Kasumi-1 (cell line): ENCODE data around the gene ZNF513.
A peak's percentile ranks its signal among the peaks of the same experiment; 100 is the strongest.
"Not testable (repeated sequence)": the region's sequence is repeated elsewhere in the genome, so short reads cannot be mapped to it uniquely, and the experiment has no call there.

Experiments used
- DNase-seq, 2 experiments: peaks; one replicate each; lab custom pipeline; 2025; lab: John Stamatoyannopoulos, UW

The ZNF513 gene, protein sequence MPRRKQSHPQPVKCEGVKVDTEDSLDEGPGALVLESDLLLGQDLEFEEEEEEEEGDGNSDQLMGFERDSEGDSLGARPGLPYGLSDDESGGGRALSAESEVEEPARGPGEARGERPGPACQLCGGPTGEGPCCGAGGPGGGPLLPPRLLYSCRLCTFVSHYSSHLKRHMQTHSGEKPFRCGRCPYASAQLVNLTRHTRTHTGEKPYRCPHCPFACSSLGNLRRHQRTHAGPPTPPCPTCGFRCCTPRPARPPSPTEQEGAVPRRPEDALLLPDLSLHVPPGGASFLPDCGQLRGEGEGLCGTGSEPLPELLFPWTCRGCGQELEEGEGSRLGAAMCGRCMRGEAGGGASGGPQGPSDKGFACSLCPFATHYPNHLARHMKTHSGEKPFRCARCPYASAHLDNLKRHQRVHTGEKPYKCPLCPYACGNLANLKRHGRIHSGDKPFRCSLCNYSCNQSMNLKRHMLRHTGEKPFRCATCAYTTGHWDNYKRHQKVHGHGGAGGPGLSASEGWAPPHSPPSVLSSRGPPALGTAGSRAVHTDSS

DNA sequence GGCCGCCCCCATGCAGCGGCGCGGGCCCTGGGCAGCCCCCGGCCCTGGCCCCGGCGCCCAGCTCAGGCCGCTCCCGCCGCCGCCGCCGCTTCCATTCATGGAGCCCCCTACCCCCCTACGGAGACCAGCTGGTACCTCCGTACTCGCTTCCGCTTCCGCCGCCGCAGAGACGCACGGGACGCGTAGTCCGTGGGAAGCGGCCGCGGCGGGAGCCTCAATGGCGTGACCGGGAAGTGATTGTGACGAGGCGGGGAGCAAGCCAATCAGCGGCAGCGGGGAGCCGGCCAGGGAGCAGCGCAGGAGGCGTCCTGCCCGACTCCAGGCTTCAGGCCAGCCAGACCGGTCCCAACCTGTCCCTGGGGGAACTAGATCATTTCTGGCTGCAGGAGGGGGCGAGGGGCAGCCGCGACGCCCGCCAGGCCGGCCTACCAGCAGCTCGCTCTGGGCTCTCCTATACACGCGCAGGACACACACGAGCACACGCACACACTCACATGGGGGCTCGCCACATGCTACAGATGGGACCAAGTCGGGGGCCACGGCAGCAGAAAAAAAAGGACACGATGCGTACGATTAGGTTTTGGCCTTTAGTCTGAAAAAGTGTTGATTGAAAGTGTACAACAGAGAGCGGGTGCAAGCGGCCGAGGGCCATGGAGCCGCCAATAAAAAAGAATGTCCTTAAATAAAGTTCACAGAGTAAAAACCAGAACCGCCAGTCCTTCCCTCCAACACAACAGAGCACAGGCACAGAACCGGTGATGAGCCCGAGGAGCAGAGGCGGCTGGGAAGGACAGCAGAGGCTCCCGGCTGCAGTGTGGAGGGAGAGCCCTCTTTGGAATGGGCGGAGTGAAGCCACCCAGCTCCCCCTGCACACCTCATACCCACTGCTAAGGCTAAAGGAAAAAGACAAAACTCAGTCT is at the start of gene ZNF513:
Gene ZNF513 (minus strand): TSS at position 109 of the 920 bp plus-strand sequence. CDS start 208 bp downstream, outside the sequence.
- DNase-seq: peak; percentile 82 to 88

DNA sequence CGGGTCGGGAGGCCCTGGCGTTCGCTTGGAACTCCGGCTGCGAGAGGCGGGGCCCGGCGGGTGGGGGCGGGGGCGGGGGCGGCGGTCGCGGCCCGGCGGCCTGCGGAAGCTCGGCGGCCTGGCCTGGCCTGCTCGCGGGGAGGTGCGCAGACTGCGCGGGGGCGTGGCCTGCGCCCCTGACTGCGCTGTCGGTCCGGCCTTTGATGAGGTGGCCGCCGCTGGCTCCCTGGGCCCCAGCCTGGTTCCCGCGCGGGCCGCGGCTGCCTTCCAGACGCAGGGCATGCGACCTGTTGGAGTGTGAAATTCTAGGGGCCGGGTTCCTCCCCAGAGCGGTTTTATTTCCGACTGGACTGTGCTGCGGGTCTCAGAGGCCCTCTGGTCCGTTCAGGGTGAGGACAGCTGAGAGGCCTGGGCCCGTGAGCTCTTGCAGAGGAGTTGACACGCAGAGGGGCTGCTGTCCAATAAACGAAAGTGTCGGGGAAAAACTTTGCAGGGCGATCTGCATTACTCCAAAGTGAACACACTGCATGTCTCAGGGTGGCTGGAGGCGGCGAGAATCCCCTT is 48.5 kb upstream of the ZNF513 start:
- DNase-seq: peak; percentile 56 to 66

DNA sequence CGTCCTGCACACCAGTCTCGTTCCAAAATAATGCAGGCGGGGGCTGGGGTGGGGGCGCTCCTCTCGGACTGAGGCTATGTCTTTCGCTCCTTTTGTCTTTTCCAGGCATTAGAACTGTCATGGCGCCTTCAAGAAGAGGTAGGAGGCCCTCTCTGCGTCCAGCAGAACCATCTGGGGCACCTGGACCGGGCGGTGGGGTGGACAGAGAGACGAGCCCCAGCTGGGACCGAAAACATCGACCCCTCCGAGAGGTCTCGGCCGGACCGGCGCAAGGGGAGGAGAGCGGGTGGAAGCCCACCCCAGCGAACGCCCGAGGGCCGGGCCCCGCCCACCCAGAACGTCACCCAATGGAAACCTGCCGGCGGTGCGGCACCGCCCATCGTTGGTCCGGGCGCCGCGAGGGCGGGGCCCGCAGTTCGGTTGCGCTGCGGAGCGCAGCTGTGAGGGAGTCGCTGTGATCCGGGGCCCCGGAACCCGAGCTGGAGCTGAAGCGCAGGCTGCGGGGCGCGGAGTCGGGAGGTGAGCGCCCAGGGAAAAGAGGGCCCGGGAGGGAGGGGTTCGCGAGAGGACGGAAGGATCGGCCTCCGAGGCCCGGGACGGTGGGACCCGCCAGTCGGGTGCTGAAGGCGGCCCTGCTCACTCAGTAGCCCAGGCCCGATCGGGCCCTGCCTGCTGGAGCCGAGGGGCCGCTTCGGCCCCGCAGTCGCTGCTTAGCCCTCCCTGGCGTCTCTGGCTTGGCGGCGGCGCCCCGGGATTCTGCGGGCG is 47.9 kb upstream of the ZNF513 start, which contains the start of gene NRBP1:
Gene NRBP1 (plus strand): TSS at position 419 of the 765 bp plus-strand sequence. CDS start 4,643 bp downstream, outside the sequence.
- DNase-seq: peak; percentile 87 to 88

DNA sequence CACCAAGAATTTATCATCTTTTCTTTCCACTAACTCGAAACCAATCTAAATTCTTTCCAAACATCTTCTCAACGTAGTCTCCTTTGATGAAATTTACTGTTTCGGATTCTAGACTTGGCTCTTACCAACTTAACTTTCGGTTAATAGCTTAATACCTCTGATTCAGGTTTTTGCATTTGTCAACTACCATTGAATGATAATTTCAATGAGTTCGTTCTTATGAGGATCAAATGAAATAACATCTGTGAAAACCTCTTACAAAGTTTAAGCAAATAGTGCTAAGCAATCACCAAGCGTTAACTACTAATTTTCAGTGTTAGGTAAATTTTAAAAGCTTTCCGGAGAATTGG is 47.3 kb upstream of the ZNF513 start:
- DNase-seq: no peak

DNA sequence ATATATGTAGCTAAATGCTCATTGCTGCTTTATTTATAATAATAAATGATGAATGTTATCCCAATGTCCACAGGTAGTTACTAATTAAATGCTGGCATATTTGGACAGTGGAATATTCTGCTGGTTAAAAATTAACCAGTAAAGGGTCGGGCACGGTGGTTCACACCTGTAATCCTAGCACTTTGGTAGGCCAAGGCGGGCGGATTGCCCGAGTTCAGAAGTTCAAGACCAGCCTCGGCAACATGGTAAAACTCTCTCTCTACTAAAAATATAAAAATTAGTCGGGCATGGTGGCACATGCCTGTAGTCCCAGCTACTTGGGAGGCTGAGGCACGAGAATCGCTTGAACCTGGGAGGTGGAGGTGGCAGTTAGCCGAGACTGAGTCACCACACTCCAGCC is 44.5 kb upstream of the ZNF513 start:
- DNase-seq: not testable (repeated sequence)

DNA sequence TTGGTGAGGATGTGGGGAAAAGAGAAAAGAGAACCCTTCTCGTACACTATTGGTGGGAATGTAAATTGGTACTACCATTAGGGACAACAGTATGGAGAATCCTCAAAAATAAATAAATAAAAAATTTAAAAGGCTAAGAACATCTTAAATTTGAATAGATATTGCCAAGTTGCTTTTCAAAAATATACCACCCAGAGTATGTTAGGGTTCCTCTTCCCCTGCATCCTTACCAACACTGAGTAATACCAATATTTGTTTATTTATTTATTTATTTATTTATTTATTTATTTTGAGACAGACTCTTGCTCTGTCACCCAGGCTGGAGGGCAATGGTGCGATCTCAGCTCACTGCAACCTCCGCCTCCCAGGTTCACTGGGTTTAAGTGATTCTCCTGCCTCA is 42.4 kb upstream of the ZNF513 start:
- DNase-seq: no peak

DNA sequence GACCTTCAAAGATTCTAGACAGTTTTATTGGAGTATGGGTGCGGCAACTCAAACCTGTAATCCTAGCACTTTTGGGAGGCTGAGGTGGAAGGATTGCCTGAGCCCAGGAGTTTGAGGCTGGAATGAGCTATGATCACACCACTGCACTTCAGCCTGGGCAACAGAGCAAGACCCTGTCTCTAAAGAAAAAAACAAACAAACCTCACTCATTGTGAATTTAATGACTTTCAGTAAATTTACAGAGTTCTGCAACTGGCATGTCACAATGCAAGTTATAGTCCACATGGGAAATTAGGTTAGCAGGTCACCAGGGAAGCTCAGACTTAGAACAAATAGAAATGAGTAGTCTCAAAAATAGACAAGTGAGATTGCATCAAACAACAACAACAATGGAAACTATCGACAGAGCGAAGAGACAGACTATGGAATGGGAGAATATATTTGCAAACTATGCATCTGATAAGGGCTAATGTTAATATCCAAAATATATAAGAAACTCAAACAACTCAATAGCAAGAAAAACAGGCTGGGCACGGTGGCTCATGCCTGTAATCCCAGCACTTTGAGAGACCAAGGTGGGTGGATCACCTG is 41.2 kb upstream of the ZNF513 start:
- DNase-seq: no peak

DNA sequence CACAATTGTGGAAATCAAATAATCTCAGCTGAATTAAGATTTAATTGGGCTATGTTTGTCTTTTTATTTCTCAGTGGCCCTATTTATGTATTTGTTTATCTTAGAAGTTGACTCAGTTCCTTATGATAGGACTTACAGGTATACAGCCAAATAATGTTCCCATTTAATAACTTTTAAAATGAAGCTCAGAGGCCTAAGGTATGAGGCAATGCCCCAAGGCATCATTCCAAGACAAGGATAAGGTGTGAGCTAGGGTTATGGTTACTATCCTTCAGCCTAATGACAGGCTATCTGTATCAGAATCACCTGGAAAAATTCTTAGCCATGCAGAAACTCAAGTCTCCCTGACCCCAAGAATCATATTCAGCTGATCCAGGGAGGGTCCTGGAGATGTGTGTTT is 40.5 kb upstream of the ZNF513 start:
- DNase-seq: no peak

DNA sequence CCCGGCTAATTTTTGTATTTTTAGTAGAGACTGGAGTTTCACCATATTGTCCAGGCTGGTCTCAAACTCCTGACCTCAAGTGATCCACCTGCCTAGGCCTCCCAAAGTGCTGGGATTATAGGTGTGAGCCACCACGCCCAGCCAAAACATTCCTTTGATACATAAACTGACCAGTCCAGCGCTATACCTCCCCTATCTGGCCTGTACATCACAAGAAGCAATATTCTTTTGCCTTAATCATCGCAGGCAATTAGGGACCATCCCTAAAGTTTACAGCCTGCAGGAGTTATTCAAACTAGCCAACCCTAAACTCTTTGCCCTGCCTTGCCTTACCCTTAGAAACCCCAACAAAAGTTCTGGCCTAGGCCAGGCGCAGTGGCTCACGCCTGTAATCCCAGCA is 35.6 kb upstream of the ZNF513 start:
- DNase-seq: no peak

DNA sequence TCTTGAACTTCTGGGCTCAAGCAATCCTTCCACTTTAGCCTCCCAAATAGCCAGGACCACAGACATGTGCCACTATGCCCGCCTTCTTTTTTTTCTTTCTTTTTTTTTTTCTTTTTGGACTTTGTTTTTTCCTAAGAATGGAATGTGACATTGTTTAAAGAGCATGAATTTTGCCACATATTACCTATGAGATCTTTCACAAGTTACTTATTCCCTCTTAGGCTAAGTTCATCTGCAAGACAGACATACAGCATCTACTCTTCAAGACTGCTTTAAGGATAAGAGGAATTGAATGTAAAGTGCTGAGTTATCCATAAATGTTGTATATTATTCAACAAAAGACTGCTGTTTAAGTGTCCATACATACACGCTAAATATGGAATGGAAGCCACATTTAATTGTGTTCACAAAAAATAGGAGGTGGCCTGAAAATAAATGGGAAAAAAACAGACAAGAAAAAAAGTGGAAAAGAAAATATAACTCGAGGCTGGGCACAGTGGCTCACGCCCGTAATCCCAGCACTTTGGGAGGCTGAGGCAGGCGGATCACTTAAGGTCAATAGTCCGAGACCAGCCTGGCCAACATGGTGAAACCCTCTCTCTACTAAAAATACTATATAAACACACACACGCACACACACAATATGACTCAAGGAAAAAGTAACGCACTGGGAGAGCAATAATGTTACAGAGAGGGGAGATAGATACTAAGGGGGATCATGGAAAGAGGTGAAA is 32.1 kb upstream of the ZNF513 start:
- no peak for DNase-seq

DNA sequence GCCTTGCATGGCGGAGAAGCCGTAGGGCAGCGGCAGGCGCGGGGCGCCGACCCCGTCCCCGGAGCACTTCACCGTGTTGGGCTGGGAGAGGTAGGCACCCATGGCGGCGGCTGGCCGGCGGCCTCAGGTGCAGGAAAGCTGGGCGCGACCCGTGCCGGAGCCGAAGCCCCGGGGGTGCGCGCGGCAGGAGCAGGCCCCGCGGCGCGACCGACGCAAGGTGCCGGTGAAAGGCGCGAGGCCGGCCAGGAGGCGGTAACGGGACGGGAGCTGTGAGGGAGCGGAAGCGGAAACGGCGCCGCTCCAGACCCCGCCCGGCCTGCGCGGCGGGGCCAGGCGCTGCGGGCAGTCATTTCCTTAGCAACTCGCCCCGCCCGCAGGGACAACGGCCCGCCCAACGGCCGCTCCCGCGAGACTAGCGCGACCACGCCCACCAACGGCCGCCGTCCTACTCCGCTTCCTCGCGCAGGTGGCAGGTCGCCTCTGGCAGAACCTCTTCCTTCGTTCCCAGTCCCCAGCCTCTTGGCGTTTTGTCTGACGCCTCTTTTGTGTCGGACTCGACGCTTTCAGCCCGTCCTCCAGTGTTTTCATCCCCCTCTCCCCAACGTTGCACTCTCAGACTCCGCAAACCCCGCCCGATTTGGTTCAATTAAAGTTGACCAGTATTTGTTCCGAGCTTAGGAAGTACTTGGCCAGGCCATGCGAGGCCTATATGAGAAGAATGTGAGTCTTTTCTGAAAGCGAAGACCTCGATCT is 29.0 kb upstream of the ZNF513 start, which contains the start of gene PPM1G:
Gene PPM1G (minus strand): TSS at position 271 of the 753 bp plus-strand sequence. CDS start 169 bp downstream, at position 102.
- peak; percentile 88 to 92 for DNase-seq

DNA sequence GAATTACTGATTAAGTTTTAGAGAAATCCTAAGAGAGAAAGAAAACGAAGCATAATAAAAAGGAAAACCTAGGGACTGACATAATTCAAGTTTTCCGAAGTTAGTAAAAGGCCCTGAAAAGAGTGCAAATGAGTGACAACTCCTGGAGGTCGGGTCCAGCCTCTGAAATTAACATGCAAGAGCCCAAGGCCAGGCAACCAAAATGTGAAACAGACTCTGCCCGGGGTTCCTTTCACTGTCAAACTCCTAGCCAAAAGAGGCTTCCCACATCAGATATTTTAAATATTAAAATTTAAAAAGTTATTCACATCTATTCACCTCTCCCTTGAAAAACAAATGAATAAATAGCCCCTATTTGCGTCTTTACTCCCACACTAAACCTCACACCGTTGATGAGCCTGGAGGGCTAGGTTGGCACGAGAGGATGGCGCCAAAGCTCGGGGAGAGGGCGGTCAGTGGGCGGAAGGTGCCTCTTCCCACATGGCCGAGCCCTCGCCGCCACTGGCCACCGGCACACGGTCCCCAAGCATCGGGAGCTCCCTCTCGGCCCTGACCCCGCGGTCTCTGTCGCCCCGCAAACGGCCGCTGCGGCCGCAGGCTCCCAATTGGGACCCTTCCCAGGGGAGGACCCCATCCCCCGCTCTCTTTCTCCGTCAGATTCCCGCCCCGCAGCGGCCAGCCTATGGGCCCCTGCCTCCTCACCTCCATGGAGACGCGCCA is 28.2 kb upstream of the ZNF513 start:
- peak; percentile 22 to 33 for DNase-seq

DNA sequence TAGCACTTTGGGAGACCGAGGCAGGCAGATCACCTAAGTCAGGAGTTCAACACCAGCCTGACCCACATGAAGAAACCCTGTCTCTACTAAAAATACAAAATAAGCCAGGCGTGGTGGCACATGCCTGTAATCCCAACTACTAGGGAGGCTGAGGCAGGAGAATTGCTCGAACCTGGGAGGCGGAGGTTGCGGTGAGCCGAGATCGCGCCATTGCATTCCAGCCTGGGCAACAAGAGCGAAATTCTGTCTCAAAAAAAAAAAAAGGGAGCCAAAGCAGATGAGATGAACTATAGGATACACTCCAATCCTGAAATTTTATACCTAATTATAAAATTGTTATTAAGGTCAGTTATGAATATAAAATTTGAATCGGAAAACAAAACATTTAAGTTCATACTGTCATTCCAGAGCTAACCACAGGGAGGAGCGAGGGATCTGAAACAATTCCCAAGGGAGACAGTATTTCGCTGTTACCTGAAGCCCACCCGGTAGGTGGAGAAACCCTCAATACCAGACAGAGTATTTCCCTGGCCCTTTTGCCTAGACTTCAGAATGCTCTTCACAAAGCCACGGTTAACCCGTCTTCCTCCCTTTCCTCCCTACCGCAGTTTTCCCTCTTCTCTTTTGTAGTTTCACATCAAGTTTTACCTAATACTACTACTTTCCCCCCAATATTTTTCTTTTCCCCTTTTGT is 27.4 kb upstream of the ZNF513 start:
- DNase-seq: peak; percentile 35 to 46

DNA sequence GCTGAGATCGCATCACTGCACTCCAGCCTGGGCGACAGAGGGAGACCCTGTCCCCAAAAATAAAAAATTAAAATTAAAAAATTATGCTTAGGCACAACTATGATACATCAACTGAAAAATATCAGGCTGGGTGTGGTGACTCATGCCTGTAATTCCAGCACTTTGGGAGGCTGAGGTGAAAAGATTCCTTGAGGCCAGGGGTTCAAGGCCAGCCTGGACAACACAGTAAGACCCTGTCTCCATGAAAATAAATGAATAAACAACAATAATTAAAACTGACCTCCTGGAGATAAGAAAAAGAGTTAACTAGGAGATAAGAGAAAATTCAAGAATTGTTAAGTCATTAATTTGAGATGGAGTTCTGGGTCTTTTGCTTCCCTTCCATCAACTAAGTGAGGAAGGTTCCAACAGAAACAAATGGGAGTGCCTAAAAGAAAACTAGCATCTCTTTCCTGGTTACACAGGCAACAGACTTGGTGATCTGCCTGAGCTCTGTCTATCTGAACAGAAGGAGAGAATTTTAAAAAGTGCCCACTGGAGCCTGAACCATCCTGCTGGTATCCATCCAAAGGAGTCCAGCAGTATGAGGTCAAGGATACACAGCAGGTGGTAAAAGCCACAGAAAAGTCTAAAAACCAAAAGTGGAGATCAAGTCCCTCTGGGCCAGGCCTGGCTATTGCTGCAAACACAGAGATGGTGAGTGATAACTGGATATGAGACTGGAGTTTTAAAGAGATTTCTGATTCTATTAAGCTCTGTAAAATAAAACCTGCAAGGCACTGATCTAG is 20.0 kb upstream of the ZNF513 start:
- DNase-seq: no peak

DNA sequence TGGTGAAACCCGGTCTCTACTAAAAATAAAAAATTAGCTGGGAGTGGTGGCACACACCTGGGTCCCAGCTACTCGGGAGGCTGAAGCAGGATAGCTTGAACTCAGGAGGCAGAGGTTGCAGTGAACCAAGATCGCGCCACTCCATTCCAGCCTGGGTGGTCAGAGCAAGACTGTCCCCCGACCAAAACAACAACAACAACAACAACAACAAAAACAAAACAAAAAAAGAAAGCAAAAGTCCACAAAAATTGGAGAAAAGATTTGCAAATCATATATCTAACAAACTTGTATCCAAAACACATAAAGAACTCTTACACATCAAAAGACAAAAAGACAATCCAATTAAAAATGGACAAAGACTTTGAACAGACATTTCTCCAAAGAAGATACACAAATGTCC is 18.4 kb upstream of the ZNF513 start:
- no peak for DNase-seq

DNA sequence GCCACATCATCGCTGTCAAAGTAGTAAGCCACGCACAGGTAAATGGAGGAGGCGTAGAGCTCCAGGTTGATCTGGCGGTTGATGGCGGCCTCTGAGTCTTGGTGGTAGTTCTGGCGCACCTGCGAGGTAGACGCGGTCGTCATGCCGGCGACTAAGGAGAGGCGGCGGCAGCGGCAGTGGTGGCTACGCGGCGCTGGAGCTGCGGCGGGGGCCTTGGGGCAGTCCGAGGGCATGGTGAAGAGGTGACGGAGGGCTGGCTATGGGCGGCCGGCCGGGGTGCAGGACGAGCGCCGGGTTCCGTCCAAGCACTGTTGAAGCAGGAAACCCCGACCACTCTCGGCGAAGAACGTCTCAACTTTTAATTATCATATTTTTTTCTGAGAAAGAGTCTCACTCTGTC is 12.7 kb upstream of the ZNF513 start:
- DNase-seq: no peak
